Thoracic aorta endothelial cell (primary cell): ENCODE results near the gene HK3. TPM values are rescaled to one million over a fixed set of nuclear protein-coding genes. Genes with fewer than 3 reads are reported as not detected.

Experiments
- total RNA-seq: library from RNA; depleted of rRNA; stranded (reverse); fragments of >200 nt; gene quantifications from 2 replicates; pipeline ENCODE4 v1.2.3, GENCODE V29; 2012

The HK3 gene, protein sequence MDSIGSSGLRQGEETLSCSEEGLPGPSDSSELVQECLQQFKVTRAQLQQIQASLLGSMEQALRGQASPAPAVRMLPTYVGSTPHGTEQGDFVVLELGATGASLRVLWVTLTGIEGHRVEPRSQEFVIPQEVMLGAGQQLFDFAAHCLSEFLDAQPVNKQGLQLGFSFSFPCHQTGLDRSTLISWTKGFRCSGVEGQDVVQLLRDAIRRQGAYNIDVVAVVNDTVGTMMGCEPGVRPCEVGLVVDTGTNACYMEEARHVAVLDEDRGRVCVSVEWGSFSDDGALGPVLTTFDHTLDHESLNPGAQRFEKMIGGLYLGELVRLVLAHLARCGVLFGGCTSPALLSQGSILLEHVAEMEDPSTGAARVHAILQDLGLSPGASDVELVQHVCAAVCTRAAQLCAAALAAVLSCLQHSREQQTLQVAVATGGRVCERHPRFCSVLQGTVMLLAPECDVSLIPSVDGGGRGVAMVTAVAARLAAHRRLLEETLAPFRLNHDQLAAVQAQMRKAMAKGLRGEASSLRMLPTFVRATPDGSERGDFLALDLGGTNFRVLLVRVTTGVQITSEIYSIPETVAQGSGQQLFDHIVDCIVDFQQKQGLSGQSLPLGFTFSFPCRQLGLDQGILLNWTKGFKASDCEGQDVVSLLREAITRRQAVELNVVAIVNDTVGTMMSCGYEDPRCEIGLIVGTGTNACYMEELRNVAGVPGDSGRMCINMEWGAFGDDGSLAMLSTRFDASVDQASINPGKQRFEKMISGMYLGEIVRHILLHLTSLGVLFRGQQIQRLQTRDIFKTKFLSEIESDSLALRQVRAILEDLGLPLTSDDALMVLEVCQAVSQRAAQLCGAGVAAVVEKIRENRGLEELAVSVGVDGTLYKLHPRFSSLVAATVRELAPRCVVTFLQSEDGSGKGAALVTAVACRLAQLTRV
- total RNA-seq, result not detected in 2 replicates

DNA sequence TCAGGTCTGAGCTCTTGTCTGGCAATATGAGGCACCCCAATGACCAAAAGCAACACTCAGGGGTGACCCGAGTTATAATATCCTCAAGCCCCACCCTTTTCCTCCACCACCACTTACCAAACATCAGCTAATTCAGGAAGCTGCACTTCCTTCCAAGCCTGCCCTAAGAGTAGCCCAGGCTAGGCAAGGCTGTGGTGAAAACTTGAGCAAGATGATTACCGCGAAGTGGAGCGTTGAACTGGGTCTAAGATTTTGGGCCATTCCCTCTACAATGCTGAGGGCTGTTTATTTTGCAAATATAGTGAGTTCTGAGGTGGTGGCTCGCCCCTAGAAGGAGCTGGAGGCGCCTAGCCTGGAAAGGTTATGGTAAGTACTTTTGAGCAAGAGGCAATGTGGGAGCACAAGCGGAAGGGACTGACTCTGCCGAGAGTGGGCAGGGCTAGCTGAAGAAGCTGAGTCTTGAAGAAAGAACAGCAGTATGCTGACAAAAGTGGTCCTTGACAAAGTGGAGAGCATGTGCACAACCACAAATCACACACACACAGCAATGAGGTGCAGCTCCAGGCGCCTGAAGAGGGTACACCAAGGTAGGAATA, at the start of gene HK3:
HK3 (minus strand) TSS at position 51 of the 596 bp plus-strand sequence. CDS start 3,187 bp downstream, outside the sequence.

Other genes starting within 250 kb of the HK3 start
- 0.22 and 0.66 TPM in 2 replicates for gene UNC5A, start 88.8 kb downstream of the HK3 start, total RNA-seq
- gene UIMC1, start 107.4 kb upstream of the HK3 start, total RNA-seq, result 52.5 and 67.3 TPM in 2 replicates
- gene ZNF346, start 123.3 kb upstream of the HK3 start, total RNA-seq, result 26.3 and 33.2 TPM in 2 replicates
- 1.9 and 4.2 TPM in 2 replicates for gene FGFR4, start 187.6 kb upstream of the HK3 start, total RNA-seq
- gene NSD1, start 234.4 kb upstream of the HK3 start, total RNA-seq, result 75.9 and 83.3 TPM in 2 replicates